Measurements from ENCODE around the gene NRCAM.

- TF ChIP-seq CTCF (IDR thresholded peaks at IDR 0.05): no peak
- TF ChIP-seq POLR2A (IDR thresholded peaks at IDR 0.05): no peak
- no peak for TF ChIP-seq POLR2AphosphoS5 (IDR thresholded peaks at IDR 0.05)
- no peak for TF ChIP-seq EP300 (IDR thresholded peaks at IDR 0.05)
These were observed 88.9 kb downstream of the NRCAM start for GRCh38 chr7:108367314-108367713.
